Measurements from ENCODE around the gene KCNH2. TPM values are rescaled to one million over a fixed set of nuclear protein-coding genes. Genes with fewer than 3 reads are reported as not detected.

Gene KCNH2
- total RNA-seq, 4 donors from 2014 or later: 29.8 to 71.7 (median 42.5) TPM

DNA sequence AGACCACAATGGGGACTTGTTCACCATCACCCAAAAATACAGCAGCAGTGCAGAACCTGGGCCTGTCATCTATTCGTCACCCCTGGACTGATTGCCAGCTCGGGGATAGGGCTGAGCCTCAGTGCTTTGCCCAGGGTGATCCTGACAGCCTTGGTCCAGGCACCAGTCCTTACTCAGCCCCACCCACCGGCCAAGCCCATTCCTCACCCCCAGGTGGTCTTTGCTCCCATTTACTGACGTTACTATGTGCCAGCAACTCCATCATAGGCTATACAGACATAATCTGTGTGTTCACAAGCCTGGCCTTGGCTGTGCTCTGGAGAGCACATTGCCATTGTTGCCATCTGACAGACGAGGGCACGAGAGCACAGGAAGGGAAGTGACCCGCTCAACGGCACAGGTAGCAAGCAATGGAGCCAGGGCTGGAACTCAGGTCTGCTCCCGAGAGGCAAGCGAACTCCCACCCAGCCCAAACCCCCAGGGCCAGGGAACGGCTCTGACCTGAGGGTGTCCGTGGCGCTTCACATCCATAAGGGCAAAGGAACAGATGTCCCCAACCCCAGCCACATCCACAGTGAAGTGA is 39.3 kb upstream of the KCNH2 start:
- 58% methylated on average over 8 of the region's 13 CpGs for WGBS
- peaks cover 35 to 39% (median 37%) of the 10 kb centered on the region in 4 donors for H3K4me1 ChIP-seq
- no peak for DNase-seq (ENCODE audit: extremely low spot score)
- H3K4me3 ChIP-seq: no peak overlapping the region
- intact Hi-C loops (cut with DNase I): loop anchor here (10.0 kb wide), 1 partner anchor 243 kb away; no protein-coding TSS in a partner anchor
- peaks cover 0 to 87% (median 41%) of the 10 kb centered on the region in 4 donors for H3K27me3 ChIP-seq
- no peaks in the 10 kb centered on the region for H3K9me3 ChIP-seq
- peaks cover 0 to 24% (median 0%) of the 10 kb centered on the region in 4 donors for H3K36me3 ChIP-seq
- H3K27ac ChIP-seq (replicated peaks in 1 of 4): no peak overlapping the region
- no peak for TF ChIP-seq POLR2A (IDR thresholded peaks at IDR 0.05; ENCODE audit: low read depth)
- TF ChIP-seq POLR2AphosphoS5 (IDR thresholded peaks at IDR 0.05): no peak
- TF ChIP-seq EP300 (IDR thresholded peaks at IDR 0.05): no peak
- TF ChIP-seq, protein P1, sequence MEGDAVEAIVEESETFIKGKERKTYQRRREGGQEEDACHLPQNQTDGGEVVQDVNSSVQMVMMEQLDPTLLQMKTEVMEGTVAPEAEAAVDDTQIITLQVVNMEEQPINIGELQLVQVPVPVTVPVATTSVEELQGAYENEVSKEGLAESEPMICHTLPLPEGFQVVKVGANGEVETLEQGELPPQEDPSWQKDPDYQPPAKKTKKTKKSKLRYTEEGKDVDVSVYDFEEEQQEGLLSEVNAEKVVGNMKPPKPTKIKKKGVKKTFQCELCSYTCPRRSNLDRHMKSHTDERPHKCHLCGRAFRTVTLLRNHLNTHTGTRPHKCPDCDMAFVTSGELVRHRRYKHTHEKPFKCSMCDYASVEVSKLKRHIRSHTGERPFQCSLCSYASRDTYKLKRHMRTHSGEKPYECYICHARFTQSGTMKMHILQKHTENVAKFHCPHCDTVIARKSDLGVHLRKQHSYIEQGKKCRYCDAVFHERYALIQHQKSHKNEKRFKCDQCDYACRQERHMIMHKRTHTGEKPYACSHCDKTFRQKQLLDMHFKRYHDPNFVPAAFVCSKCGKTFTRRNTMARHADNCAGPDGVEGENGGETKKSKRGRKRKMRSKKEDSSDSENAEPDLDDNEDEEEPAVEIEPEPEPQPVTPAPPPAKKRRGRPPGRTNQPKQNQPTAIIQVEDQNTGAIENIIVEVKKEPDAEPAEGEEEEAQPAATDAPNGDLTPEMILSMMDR (IDR thresholded peaks at IDR 0.05): no peak

DNA sequence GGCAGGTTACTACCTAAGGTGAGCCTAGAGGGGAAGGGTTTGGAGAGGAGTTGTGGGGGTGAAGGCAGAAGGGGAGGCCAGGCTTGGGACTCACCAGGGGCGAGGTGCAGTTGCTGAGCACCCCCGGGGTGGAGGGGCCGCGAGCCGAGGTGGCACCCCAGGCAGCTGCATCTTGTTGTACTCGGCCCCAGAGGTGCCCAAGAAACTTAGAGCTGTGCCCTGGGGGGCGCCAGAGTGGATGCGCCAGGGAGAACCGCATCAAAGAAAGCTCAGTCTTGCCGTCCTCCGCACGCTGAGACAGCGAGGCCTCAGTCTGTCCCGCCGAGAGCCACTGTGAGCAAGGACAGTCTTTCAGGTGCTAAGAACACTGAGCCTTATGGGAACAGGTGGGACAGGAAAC is 38.8 kb upstream of the KCNH2 start:
- intact Hi-C loops (cut with DNase I): loop anchor here (10.0 kb wide), 1 partner anchor 242 kb away; no protein-coding TSS in a partner anchor
- no peak overlapping the region for H3K4me3 ChIP-seq
- H3K4me1 ChIP-seq: peaks cover 35 to 43% (median 39%) of the 10 kb centered on the region in 4 donors
- peaks cover 0 to 91% (median 41%) of the 10 kb centered on the region in 4 donors for H3K27me3 ChIP-seq
- H3K36me3 ChIP-seq: peaks cover 0 to 24% (median 0%) of the 10 kb centered on the region in 4 donors
- no peak overlapping the region for H3K27ac ChIP-seq (replicated peaks in 1 of 4)
- TF ChIP-seq POLR2A (IDR thresholded peaks at IDR 0.05; ENCODE audit: low read depth): no peak
- TF ChIP-seq, protein P1 (IDR thresholded peaks at IDR 0.05): no peak
- no peak for TF ChIP-seq POLR2AphosphoS5 (IDR thresholded peaks at IDR 0.05)
- no peak for TF ChIP-seq EP300 (IDR thresholded peaks at IDR 0.05)
- H3K9me3 ChIP-seq: no peaks in the 10 kb centered on the region
- WGBS: 93% methylated on average over 15 of the region's 15 CpGs
- DNase-seq (ENCODE audit: extremely low spot score): no peak

DNA sequence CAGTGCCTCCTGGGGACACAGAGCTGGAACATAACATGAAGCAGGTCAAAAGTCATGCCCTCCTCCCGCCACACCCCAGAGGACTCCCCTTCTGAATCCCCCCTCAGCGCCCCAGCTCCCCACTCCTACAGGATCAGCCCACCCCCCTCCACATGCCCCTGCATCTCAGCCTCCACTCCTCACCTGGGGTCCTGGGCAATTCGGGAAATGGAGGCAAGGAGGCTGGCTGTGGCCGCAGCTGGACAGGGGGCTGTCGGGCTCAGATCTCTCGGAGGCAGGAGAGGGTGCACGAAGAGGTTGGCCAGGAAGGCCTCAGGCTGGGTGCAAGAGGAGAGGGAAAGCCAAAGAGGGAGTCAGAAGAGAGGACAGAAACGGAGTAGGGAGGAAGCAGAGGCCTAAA is 38.4 kb upstream of the KCNH2 start:
- H3K36me3 ChIP-seq: peaks cover 0 to 24% (median 0%) of the 10 kb centered on the region in 4 donors
- no peak for DNase-seq (ENCODE audit: extremely low spot score)
- 81% methylated on average over 8 of the region's 8 CpGs for WGBS
- H3K4me3 ChIP-seq: no peak overlapping the region
- H3K27ac ChIP-seq (replicated peaks in 1 of 4): no peak overlapping the region
- H3K4me1 ChIP-seq: peaks cover 35 to 43% (median 39%) of the 10 kb centered on the region in 4 donors
- H3K9me3 ChIP-seq: no peaks in the 10 kb centered on the region
- TF ChIP-seq POLR2AphosphoS5 (IDR thresholded peaks at IDR 0.05): no peak
- TF ChIP-seq POLR2A (IDR thresholded peaks at IDR 0.05; ENCODE audit: low read depth): no peak
- TF ChIP-seq EP300 (IDR thresholded peaks at IDR 0.05): no peak
- TF ChIP-seq, protein P1 (IDR thresholded peaks at IDR 0.05): no peak
- intact Hi-C loops (cut with DNase I): loop anchor here (10.0 kb wide), 1 partner anchor 242 kb away; no protein-coding TSS in a partner anchor
- H3K27me3 ChIP-seq: peaks cover 0 to 91% (median 41%) of the 10 kb centered on the region in 4 donors

DNA sequence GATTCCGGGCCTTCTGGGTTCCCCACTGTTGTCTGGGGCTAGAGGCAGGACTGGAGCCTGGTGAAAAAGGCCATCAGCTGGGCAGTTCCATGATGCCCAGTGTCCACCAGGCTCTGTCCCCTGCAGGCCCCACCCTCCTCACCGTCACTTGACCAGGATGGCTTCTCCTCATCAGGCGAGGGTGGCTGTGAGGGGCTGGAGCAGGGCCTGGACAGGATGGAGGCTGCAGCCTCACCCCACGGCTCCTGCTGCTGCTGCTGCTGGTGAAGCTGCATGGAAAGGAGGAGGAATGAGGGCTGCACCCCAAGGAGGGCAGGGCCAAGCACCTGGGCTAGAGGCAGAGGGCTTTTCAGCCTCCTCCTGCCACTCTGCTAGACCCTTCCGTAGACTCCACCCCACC is 37.8 kb upstream of the KCNH2 start:
- Histone ChIP-seq H3K36me3 (peaks cover 0 to 24% (median 0%) of the 10 kb centered on the region in 4 donors), H3K27me3 (peaks cover 0 to 94% (median 41%) of the 10 kb centered on the region in 4 donors), H3K4me3 (no peak overlapping the region), H3K27ac (replicated peaks in 1 of 4) (no peak overlapping the region), H3K9me3 (no peaks in the 10 kb centered on the region), H3K4me1 (peaks cover 35 to 43% (median 39%) of the 10 kb centered on the region in 4 donors)
- intact Hi-C loops (cut with DNase I): loop anchor here (10.0 kb wide), 1 partner anchor 241 kb away; no protein-coding TSS in a partner anchor
- 85% methylated on average over 4 of the region's 5 CpGs for WGBS
- no peak for DNase-seq (ENCODE audit: extremely low spot score)
- TF ChIP-seq EP300 (IDR thresholded peaks at IDR 0.05): no peak
- TF ChIP-seq POLR2A (IDR thresholded peaks at IDR 0.05; ENCODE audit: low read depth): no peak
- TF ChIP-seq POLR2AphosphoS5 (IDR thresholded peaks at IDR 0.05): no peak
- TF ChIP-seq, protein P1 (IDR thresholded peaks at IDR 0.05): no peak
